GM12878 (cell line): ENCODE data around the gene PLXND1. TPM values are rescaled to one million over a fixed set of nuclear protein-coding genes. Genes with fewer than 3 reads are reported as not detected.

Source experiments
- ATAC-seq: fragments of 200-7000 bp; cut with Tn5 transposase; 3 replicates; pipeline ENCODE4 v1.9.1; 2020; ENCODE audit warnings: mild to moderate bottlenecking, moderate library complexity
- BruUV-seq: library from RNA; stranded (reverse); fragments of 400-500 nt; replicated peaks from 2 replicates; lab custom pipeline; 2021; lab: Mats Ljungman, UMichigan
- CTCF ChIA-PET: fragments of 300-600 bp; sonication (Branson Sonifier 250); formaldehyde crosslinking; extraction: SDS; loops from one replicate; lab custom pipeline; 2021; ENCODE audit warnings: inconsistent platforms; lab: Yijun Ruan, JAX
- POLR2A ChIA-PET: fragments of 350-600 bp; formaldehyde crosslinking; extraction: SDS; loops from one replicate; lab custom pipeline; 2021; ENCODE audit warnings: inconsistent platforms; lab: Charles Lee
- RAD21 ChIA-PET: fragments of 300-600 bp; sonication (Branson Sonifier 250); formaldehyde crosslinking; loops from one replicate; lab custom pipeline; 2023; ENCODE audit warnings: antibody characterized with exemption; ENCODE audit not compliant: unreplicated experiment; lab: Charles Lee
- SMC1A ChIA-PET: fragments of 300-600 bp; sonication (Branson Sonifier 250); formaldehyde crosslinking; loops from one replicate; lab custom pipeline; 2023; ENCODE audit not compliant: unreplicated experiment, uncharacterized antibody; lab: Charles Lee
- DNase-seq: peaks from one replicate; pipeline ENCODE4 v3.0.0-alpha.2; 2011; ENCODE audit warnings: low read depth, low spot score
- FAIRE-seq: peaks from 3 replicates; lab custom pipeline; 2011; peaks lifted over from hg19 to GRCh38; lab: Jason Lieb, UNC
- H2AFZ ChIP-seq: 2 replicates; pipeline ENCODE4 v1.6.0; 2011; ENCODE audit warnings: low read depth, low read length, control low read depth; ENCODE audit not compliant: control insufficient read depth
- H3K27ac ChIP-seq: 2 replicates; pipeline ENCODE4 v1.5.1; 2011; ENCODE audit warnings: control low read depth; ENCODE audit not compliant: control insufficient read depth, insufficient read depth
- H3K27me3 ChIP-seq, 2 experiments: replicated peaks in 1 of 2; 2 replicates each; pipeline versions ENCODE4 v1.6.0 to v1.6.1; 2011; ENCODE audit warnings: low read length in 1 of 2; ENCODE audit not compliant: control insufficient read depth in 2 of 2, insufficient read depth in 2 of 2
- H3K36me3 ChIP-seq, 2 experiments: 2 replicates each; pipeline ENCODE4 v1.5.1; 2011; ENCODE audit warnings: low read length in 1 of 2; ENCODE audit not compliant: control insufficient read depth in 2 of 2, insufficient read depth in 2 of 2
- H3K4me1 ChIP-seq: 2 replicates; pipeline ENCODE4 v1.6.1; 2011; ENCODE audit warnings: mild to moderate bottlenecking, low read length, moderate library complexity, mixed read lengths; ENCODE audit not compliant: control insufficient read depth, insufficient read depth
- H3K4me2 ChIP-seq: 2 replicates; pipeline ENCODE4 v1.6.0; 2011; ENCODE audit warnings: control low read depth; ENCODE audit not compliant: control insufficient read depth, insufficient read depth
- H3K4me3 ChIP-seq: fragments of 200-600 bp; sonication (generic); 2 replicates; pipeline ENCODE4 v1.5.1; 2016
- H3K79me2 ChIP-seq: 2 replicates; pipeline ENCODE4 v1.6.0; 2011; ENCODE audit warnings: low read length; ENCODE audit not compliant: control insufficient read depth, insufficient read depth
- H3K9ac ChIP-seq: 2 replicates; pipeline ENCODE4 v1.8.0; 2011; ENCODE audit warnings: low read length, control low read depth, mixed read lengths; ENCODE audit not compliant: control insufficient read depth, insufficient read depth
- H3K9me3 ChIP-seq: replicated peaks from 3 replicates; pipeline ENCODE4 v1.5.1; 2011; ENCODE audit warnings: mild to moderate bottlenecking, low read length; ENCODE audit not compliant: control insufficient read depth, insufficient read depth
- H4K20me1 ChIP-seq: 2 replicates; pipeline ENCODE4 v1.6.0; 2011; ENCODE audit not compliant: control insufficient read depth, insufficient read depth
- BRCA1 ChIP-seq: IDR thresholded peaks from 2 replicates; pipeline ENCODE4 v1.6.1; 2011; ENCODE audit warnings: low read depth, low read length, improper control_type of control experiment
- CBX3 ChIP-seq: fragments of 200-600 bp; sonication (generic); IDR thresholded peaks from 2 replicates; pipeline ENCODE4 v1.6.1; 2016; ENCODE audit warnings: low read depth, borderline replicate concordance
- EGR1 ChIP-seq, 2 experiments: IDR thresholded peaks; 1 replicate in 1 of 2; 2 replicates in 1 of 2; pipeline ENCODE4 v1.6.1; 2011 to 2012; ENCODE audit warnings: low read depth in 2 of 2, low read length in 2 of 2, borderline replicate concordance in 1 of 2, mild to moderate bottlenecking in 1 of 2, moderate library complexity in 1 of 2
- ETV6 ChIP-seq, 2 experiments: fragments of 450-650 bp in 1 of 2; IDR thresholded peaks in 1 of 2; conservative IDR thresholded peaks in 1 of 2; 2 replicates each; pipeline ENCODE4 v1.6.1; 2014; ENCODE audit warnings: antibody characterized with exemption in 1 of 2, borderline replicate concordance in 1 of 2, low read depth in 1 of 2, mild to moderate bottlenecking in 1 of 2, moderate library complexity in 1 of 2
- JUNB ChIP-seq: IDR thresholded peaks from 2 replicates; pipeline ENCODE4 v1.6.1; 2016; ENCODE audit warnings: antibody characterized with exemption, mild to moderate bottlenecking
- JUND ChIP-seq: IDR thresholded peaks from 2 replicates; pipeline ENCODE4 v1.6.1; 2012; ENCODE audit warnings: low read depth, mild to moderate bottlenecking, low read length, improper control_type of control experiment, moderate library complexity
- MXI1 ChIP-seq: fragments of 150-350 bp; IDR thresholded peaks from 2 replicates; pipeline ENCODE4 v1.6.1; 2011; ENCODE audit warnings: low read depth, mild to moderate bottlenecking, inconsistent platforms, low read length, improper control_type of control experiment
- PAX8 ChIP-seq: fragments of 450-650 bp; IDR thresholded peaks from 2 replicates; pipeline ENCODE4 v1.6.1; 2017; ENCODE audit warnings: mild to moderate bottlenecking, moderate library complexity
- PRDM15 ChIP-seq: fragments of 450-650 bp; formaldehyde crosslinking; IDR thresholded peaks from 2 replicates; pipeline ENCODE4 v1.4.0; 2020; ENCODE audit warnings: mild to moderate bottlenecking, moderate library complexity
- WRNIP1 ChIP-seq: IDR thresholded peaks from 2 replicates; pipeline ENCODE4 v1.6.1; 2011; ENCODE audit warnings: low read depth, low read length, improper control_type of control experiment, borderline replicate concordance
- WGBS: methylation state at CpG from one replicate; pipeline ENCODE4 v1.1.6; 2016; ENCODE audit warnings: low lambda C conversion rate; ENCODE audit not compliant: insufficient replicate concordance, insufficient coverage; ENCODE audit errors: missing lambda C conversion rate; 5-methylcytosine and 5-hydroxymethylcytosine counted together
- in situ Hi-C: fragments of 300-500 bp; cut with MboI; formaldehyde crosslinking; loops from 9 replicates; pipeline ENCODE4 v1.14.3; 2018; ENCODE audit warnings: mixed read lengths
- intact Hi-C: fragments of 100-400 bp; cut with micrococcal nuclease; formaldehyde crosslinking; loops from one replicate; pipeline ENCODE4 v1.14.2; 2022; ENCODE audit not compliant: unreplicated experiment
- polyA plus RNA-seq, 11 experiments: library from polyadenylated mRNA; depleted of rRNA in 4 of 11; unstranded in 6 of 11; stranded (reverse) in 5 of 11; fragments of >200 nt; fragmentation: Nextera tagmentation in 4 of 11; fragmentation: Illumina TruSeq in 1 of 11; extraction: Ambion mirVana in 4 of 11; extraction: Trizol in 1 of 11; gene quantifications; 1 replicate in 1 of 11; 2 replicates in 10 of 11; pipeline versions ENCODE4 v1.2.1 to v1.2.3, GENCODE V29; 2011 to 2016; ENCODE audit warnings: inconsistent platforms in 2 of 11, missing spikeins in 2 of 11, low read depth in 1 of 11
- total RNA-seq, 4 experiments: library from RNA; depleted of rRNA in 3 of 4; stranded (reverse); fragments of >200 nt in 3 of 4; fragmentation: Illumina TruSeq in 1 of 4; extraction: Trizol in 1 of 4; gene quantifications; 2 replicates each; pipeline versions ENCODE4 v1.2.1 to v1.2.3, GENCODE V29; 2013 to 2021
- TF ChIP-seq, protein P1 (sequence below): fragments of 450-650 bp; IDR thresholded peaks from 2 replicates; pipeline ENCODE4 v1.6.1; 2017; ENCODE audit warnings: mild to moderate bottlenecking, low read depth, inconsistent platforms; ENCODE audit not compliant: poor library complexity, severe bottlenecking
- TF ChIP-seq, protein P2 (sequence below): IDR thresholded peaks from 2 replicates; pipeline ENCODE4 v1.6.1; 2012; ENCODE audit warnings: low read depth, low read length, improper control_type of control experiment

PLXND1 gene
- total and polyA plus RNA-seq, 10 of the 15 experiments (the other 5 are each of a cell fraction or from before 2014, with no cell fraction given) = 0.01 to 2.3 (median 0.72) TPM; not detected in 7

DNA sequence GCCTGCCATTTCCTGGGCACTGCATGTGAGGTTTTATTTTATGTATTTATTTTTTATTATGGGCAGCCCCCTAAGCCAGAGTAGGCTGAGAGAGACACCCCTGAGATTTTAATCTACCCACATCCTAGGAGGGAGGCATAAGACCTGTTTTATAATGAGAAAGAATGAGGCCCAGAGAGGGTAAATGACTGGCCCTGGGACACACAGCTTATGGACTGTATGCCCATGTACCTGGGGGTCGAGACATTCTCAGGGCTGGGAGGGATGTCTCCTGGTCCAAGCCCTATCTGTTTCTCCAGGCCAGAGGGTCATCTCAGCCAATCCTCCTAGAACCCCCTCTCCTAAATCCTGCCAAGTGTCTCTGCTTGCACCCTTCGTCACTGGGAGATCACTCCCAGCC lies 6.1 kb downstream of the PLXND1 start:
- WGBS = 50% methylated on average over 2 of the region's 2 CpGs
- H3K79me2 ChIP-seq = no peaks in the 10 kb centered on the region
- no peaks in the 10 kb centered on the region for H3K9me3 ChIP-seq
- SMC1A ChIA-PET = no interaction called here
- in situ Hi-C loops (no loop called here), intact Hi-C loops (no loop called here)
- no peaks in the 10 kb centered on the region for H3K36me3 ChIP-seq
- TF ChIP-seq MXI1 = no peak
- TF ChIP-seq, protein P1, sequence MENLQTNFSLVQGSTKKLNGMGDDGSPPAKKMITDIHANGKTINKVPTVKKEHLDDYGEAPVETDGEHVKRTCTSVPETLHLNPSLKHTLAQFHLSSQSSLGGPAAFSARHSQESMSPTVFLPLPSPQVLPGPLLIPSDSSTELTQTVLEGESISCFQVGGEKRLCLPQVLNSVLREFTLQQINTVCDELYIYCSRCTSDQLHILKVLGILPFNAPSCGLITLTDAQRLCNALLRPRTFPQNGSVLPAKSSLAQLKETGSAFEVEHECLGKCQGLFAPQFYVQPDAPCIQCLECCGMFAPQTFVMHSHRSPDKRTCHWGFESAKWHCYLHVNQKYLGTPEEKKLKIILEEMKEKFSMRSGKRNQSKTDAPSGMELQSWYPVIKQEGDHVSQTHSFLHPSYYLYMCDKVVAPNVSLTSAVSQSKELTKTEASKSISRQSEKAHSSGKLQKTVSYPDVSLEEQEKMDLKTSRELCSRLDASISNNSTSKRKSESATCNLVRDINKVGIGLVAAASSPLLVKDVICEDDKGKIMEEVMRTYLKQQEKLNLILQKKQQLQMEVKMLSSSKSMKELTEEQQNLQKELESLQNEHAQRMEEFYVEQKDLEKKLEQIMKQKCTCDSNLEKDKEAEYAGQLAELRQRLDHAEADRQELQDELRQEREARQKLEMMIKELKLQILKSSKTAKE = no peak
- TF ChIP-seq CBX3 = no peak
- no peak for TF ChIP-seq EGR1 (IDR thresholded peaks at IDR 0.05; ENCODE audit: borderline replicate concordance in 1 of 2, low read depth in 2 of 2, low read length in 2 of 2)
- TF ChIP-seq, protein P2, sequence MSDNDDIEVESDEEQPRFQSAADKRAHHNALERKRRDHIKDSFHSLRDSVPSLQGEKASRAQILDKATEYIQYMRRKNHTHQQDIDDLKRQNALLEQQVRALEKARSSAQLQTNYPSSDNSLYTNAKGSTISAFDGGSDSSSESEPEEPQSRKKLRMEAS = no peak
- TF ChIP-seq WRNIP1 = no peak
- no peak for TF ChIP-seq PRDM15 (CRISPR knock-in tag)
- no peak for TF ChIP-seq BRCA1
- no peak for TF ChIP-seq PAX8
- TF ChIP-seq ETV6 (conservative IDR thresholded peaks at IDR 0.05 in 1 of 2, IDR thresholded peaks at IDR 0.05 in 1 of 2; ENCODE audit: borderline replicate concordance in 1 of 2, low read depth in 1 of 2) = no peak
- no peak for TF ChIP-seq JUNB
- no peak for TF ChIP-seq JUND
- no peaks in the 10 kb centered on the region for H3K4me1 ChIP-seq
- H3K4me2 ChIP-seq = no peak overlapping the region
- RAD21 ChIA-PET = no interaction called here
- H4K20me1 ChIP-seq = no peaks in the 10 kb centered on the region
- H3K27me3 ChIP-seq = peaks cover 4 to 5% of the 10 kb centered on the region in 2 experiments; a peak in 3 of 4 replicates
- H3K9ac ChIP-seq = no peak overlapping the region
- DNase-seq (no peak), ATAC-seq (no peak), FAIRE-seq (no peak)
- no peak overlapping the region for H3K27ac ChIP-seq
- no TSS peak for BruUV-seq
- POLR2A ChIA-PET = no interaction called here
- no peak overlapping the region for H2AFZ ChIP-seq
- CTCF ChIA-PET = no interaction called here
- H3K4me3 ChIP-seq = no peak overlapping the region
